Ecto neural progenitor cell (in vitro differentiated cells): ENCODE measurements around the gene SLAMF7.
"Not testable (repeated sequence)": the region's sequence is repeated elsewhere in the genome, so short reads cannot be mapped to it uniquely, and the experiment has no call there.

ENCODE experiments used
- DNase-seq: peaks from one replicate; pipeline ENCODE4 v3.0.0-alpha.2; 2018; ENCODE audit warnings: low spot score

Gene SLAMF7, protein sequence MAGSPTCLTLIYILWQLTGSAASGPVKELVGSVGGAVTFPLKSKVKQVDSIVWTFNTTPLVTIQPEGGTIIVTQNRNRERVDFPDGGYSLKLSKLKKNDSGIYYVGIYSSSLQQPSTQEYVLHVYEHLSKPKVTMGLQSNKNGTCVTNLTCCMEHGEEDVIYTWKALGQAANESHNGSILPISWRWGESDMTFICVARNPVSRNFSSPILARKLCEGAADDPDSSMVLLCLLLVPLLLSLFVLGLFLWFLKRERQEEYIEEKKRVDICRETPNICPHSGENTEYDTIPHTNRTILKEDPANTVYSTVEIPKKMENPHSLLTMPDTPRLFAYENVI

GRCh38 chr1:160739098-160739511, at the start of gene SLAMF7:
SLAMF7 (plus strand) TSS chr1:160739247; CDS start chr1:160739302, 55 bp downstream.
- no peak for DNase-seq

DNA sequence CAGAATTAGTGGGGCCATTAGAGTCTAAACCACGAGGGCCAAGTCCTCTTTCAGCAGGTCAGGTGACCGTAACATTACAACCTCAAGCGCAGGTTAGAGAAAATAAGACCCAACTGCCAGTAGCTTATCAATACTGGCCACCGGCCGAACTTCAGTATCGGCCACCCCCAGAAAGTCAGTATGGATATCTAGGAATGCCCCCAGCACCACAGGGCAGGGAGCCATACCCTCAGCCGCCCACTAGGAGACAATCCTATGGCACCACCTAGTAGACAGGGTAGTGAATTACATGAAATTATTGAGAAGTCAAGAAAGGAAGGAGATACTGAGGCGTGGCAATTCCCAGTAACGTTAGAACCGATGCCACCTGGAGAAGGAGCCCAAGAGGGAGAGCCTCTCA, 46.7 kb upstream of the SLAMF7 start:
- not testable (repeated sequence) for DNase-seq

DNA sequence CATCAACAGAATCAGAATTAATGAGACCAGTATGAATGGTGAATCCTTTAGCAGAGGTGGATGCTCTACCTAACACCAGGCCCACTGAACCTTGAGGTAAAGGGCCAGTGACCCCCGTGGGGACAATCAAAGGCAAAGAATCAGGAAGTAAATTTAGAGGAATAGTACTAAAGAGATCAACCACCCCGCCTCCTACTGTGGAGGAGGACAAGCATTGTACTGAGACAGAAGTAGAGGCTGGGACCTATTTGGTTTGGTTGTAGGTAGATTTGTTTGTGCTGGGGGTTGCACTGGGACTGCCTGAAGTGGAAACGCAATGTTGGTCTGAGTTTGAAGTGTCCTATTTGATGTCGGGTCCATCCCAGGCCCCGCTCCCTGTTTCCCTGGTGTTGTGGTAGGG, 36.9 kb upstream of the SLAMF7 start:
- no peak for DNase-seq

- no peak for DNase-seq
These were observed 34.8 kb upstream of the SLAMF7 start for GRCh38 chr1:160704250-160704649.

DNA sequence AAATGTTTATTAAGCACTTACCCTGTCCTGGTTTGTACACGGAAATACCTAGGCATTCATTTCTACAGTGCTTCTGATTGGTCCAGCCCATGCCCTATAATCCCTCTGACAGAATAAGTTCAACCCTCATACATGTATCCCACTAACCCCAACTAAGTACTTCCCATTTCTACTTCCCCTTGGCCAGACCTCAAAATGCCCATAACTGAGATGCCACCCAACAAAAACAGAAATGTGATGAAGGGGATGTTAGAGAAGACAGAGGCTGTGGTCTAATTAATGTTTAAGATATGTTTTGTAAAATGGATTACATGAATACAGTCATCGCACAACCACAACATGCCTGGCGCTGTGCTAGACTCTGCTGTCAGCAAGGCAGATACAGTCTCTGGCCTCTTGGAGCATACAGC, 33.8 kb upstream of the SLAMF7 start:
- DNase-seq = not testable (repeated sequence)

- DNase-seq = no peak
These were observed 33.3 kb upstream of the SLAMF7 start for GRCh38 chr1:160705742-160706141.

DNA sequence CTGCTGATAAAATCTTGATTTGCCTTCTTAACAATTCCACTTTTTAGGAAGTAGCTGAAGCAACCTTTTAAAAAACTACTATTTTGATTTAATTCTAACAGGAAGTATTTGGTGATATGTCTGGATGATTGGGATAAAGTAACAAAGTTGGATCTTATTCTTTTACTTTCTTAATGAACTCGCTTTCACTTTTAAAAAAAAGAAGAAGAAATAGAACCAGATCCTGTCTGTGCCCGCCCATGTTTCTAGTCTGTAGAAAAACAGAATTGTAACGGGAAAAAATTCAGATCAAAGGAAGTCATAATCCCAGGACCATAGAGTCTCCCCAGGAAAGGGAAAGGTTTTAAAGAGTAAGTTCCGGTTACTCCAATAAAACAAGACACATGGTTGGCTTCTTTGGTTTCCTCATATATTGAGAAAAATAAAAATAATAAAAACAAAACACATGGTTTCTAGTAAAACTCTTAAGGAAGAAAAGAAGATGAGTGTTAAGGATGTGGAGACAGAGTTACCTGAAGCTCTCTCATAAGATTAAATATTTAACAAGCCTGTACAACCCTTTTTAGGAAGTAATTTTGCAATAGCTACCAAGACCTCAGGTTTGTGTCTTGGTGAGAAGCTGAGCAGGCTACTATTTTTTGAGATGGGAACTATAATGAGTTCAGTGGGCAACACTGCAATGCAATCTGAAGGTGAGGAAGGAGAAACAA, 32.4 kb upstream of the SLAMF7 start:
- DNase-seq = no peak

DNA sequence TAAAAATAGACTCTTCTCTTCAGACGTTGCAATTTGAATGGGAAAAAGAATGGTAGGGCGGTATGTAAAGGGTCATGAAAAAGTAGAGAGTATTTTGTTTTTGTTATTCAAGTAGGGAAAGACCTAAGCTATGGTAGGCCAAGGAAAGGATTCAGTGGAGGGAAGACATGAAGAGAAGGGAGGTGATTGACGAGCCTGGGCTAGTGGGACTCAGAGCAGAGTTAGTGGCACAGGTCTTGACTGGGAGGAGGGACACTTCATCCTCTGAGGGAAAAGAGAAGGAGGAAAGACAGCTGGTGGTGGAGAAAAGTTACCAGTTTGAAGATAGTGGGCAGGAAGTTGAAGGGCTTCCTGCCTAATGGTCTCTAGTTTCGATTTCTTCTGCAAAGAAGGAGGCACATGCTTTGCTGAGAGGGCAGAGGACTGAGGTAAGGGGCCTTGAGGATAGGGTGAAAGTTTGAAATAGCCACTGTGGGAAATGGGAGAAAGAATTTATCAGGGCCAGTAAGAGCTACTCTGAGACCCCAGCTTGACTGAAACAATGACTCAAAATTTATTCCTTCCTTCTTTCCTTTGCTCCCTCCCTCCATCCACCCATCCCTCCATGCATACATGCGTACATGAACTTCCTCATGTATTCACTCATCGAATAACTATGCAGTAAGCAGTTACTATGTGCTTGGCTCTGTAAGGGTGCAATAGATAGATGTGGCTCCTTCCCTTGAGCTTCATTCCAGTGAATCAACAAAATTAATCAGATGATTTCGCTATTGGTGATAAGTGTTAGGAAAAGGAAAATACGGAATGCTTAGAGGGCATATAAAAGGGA, 31.6 kb upstream of the SLAMF7 start:
- no peak for DNase-seq

GRCh38 chr1:160708118-160708517, 30.9 kb upstream of the SLAMF7 start:
- no peak for DNase-seq

- DNase-seq = no peak
These were observed 30.2 kb upstream of the SLAMF7 start for GRCh38 chr1:160708801-160709200.

DNA sequence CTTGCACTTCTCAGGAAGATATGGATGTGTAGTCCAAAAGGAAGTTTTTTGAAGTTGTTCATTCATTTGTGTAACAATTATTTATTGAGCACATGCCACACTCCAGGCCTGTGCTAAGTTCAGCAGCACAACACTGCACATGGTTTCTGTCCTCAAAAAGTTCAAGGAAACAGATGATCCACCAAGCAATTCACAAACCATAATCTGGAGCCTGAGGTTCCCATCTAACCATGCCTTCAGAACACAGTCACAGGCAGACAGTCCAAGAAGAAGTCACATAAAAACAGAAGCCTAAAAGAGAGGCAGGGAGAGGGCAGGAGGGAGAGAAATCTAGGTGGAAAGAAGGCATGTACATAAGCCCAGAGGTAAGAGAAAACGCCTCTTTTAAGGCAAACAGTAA, 29.3 kb upstream of the SLAMF7 start:
- no peak for DNase-seq

DNA sequence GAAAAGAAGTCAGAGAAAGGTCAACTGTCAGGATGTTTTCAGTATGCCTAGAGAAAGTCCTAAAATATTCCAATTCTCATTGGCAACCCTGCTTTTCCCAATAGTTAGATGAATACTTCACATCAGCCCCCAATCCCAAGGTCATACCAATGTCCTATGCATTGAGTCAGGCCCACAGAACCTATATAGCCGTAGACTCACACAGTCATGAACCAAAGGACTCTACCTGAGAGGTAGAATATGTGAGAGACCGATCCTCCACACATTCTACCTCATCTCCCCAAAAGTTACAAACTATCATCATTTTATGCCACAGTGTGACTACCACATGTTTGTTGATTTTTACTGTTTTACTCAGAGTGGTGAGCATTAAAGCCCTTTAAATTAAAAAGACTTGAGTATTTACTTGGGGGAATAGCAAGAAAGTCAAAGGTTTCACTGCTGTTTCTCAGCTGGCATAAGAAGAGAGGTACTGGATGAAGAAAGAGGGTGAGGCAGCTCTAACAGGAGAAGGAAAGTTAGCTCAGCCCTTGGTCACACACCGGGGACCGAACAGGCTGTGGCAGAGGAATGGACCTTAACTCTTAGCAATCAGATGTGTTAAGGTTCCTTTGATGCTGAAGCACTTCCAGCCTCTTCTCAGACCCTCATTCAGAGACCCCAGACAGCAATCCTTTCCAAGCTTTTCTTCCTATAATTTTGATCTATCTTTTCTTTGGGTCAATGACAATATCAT, 28.4 kb upstream of the SLAMF7 start:
- no peak for DNase-seq

DNA sequence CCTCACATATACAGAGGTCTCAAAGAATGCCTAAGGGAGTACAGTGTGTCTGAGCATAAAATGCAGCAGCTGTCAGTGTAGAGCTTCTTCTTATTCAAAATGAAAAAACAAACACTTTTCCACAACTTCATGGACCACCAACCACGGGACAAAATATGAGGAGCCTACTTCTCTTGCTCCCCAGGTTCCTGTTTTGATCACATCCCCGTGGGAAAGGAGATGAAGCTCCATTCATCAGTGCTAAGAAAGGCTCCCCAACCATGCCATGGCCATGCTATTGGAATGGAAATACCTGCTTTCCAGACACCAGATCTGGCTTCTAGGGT, 27.8 kb upstream of the SLAMF7 start:
- no peak for DNase-seq

- DNase-seq = no peak
These were observed 27.3 kb upstream of the SLAMF7 start, which contains the start of gene CD48 for GRCh38 chr1:160711602-160712311. CD48 (minus strand) TSS chr1:160711822; CDS start chr1:160711763, 59 bp downstream.

DNA sequence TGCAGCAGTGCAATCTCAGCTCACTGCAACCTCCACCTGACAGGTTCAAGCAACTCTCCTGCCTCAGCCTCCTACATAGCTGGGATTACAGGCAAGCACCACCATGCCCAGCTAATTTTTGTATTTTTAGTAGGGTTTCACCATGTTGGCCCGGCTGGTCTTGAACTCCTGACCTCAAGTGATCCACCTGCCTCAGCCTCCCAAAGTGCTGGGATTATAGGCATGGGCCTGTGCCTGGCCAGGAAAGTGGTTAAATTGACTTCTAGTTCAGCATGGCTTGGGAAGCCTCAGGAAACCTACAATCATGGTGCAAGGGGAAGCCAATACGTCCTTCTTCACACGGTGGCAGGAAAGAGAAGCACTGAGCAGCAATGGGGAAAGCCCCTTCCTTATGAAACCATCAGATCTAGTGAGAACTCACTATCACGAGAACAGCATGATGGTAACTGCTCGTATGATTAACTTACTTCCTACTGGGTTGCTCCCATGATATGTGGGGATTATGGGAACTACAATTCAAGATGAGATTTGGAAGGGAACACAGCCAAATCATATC, 26.4 kb upstream of the SLAMF7 start:
- not testable (repeated sequence) for DNase-seq

DNA sequence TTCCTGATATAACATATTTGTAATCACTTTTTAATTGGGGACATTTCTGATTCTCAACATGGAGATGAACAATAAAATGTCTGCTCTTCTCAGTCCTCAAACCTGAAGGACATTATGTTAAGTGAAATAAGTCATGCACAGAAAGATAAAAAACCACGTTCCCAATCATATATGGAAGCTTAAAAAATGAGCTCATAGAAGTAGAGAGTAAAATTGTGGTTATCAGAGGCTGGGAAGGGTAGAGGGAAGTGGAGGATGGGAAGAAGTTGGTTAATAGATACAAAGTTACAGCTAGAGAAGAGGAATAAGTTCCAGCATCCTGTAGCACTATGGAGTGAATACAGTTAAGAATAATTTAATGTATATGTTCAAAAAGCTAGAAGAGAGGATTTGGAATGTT, 25.9 kb upstream of the SLAMF7 start:
- DNase-seq = no peak

GRCh38 chr1:160714034-160714648, 24.9 kb upstream of the SLAMF7 start:
- DNase-seq = not testable (repeated sequence)

- DNase-seq = no peak
These were observed 23.0 kb upstream of the SLAMF7 start for GRCh38 chr1:160716013-160716412.

DNA sequence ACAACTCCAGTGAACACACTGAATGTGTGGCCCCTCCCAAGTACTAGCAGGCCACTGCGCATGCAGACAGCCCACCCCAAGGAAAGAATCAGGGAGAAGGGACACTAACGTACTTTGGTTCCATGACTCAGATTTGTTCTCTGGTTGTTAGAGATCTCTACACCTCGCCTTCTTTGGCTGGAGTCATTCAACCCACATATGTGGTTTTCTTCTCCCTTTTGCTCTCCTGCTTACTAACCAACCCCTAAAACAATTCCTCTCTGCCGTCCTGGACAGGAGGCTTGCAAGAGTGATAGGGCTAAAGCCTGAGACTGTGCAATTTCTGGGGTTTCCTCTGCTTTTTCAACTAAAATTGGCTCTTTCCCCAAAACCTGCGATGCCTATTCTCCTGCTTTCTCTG, 21.7 kb upstream of the SLAMF7 start:
- DNase-seq = no peak

- DNase-seq = no peak
These were observed 20.8 kb upstream of the SLAMF7 start for GRCh38 chr1:160718210-160718609.
